ENCODE measurements around the gene ADCY3. TPM values are rescaled to one million over a fixed set of nuclear protein-coding genes. Genes with fewer than 3 reads are reported as not detected.

Gene ADCY3
- total and polyA plus RNA-seq, 9 of the 15 experiments (the other 6 are each of a cell fraction or from before 2014, with no cell fraction given): 1.5 to 54.8 (median 26.3) TPM

GRCh38 chr2:24860631-24861030 is 59.4 kb downstream of the ADCY3 start (continued):
- TF ChIP-seq BMI1 (IDR thresholded peaks at IDR 0.05; ENCODE audit: low read length): no peak
- TF ChIP-seq RAD21 (CRISPR knock-in tag; conservative IDR thresholded peaks at IDR 0.05 in 1 of 2, IDR thresholded peaks at IDR 0.05 in 1 of 2): no peak

- ATAC-seq (no peak), FAIRE-seq (no peak), DNase-seq (ENCODE audit: extremely low read depth in 1 of 4, low spot score in 3 of 4) (no peak)
- ChIA-PET POLR2A (no interaction called here), CTCF (ENCODE audit: low intra/inter-chr PET ratio) (no interaction called here)
- H3K79me2 ChIP-seq (ENCODE audit: control insufficient read depth, insufficient read depth, low read length): no peaks in the 10 kb centered on the region
- no peak overlapping the region for H3K4me2 ChIP-seq (ENCODE audit: insufficient read depth, low read length)
- in situ Hi-C loops (cut with MboI) (no loop called here), intact Hi-C loops (cut with micrococcal nuclease) (loop anchor here (10.0 kb wide), 1 partner anchor 115 kb away; the partner anchor contains the start of gene DNAJC27)
- H3K9me3 ChIP-seq (replicated peaks; ENCODE audit: control insufficient read depth, insufficient read depth, low read depth, low read length): no peaks in the 10 kb centered on the region
- H3K9me1 ChIP-seq (ENCODE audit: control insufficient read depth, insufficient read depth, low read length): no peaks in the 10 kb centered on the region
- BruUV-seq (replicated peaks): no TSS peak
- no peak overlapping the region for H2AFZ ChIP-seq (ENCODE audit: low read depth, low read length)
- no peak overlapping the region for H3K27ac ChIP-seq (ENCODE audit: extremely low read depth, low read depth, low read length)
- 93% methylated on average over 12 of the region's 15 CpGs for WGBS (ENCODE audit: insufficient coverage, low coverage, missing lambda C conversion rate)
- no peak overlapping the region for H3K4me3 ChIP-seq
- no peak overlapping the region; a peak in 1 of 4 replicates for H3K9ac ChIP-seq (ENCODE audit: insufficient read depth in 1 of 2, low read depth in 2 of 2, low read length in 2 of 2)
- H4K20me1 ChIP-seq (replicated peaks; ENCODE audit: control insufficient read depth, insufficient read depth, low read length): no peaks in the 10 kb centered on the region
- TF ChIP-seq BCL6 (CRISPR knock-in tag; IDR thresholded peaks at IDR 0.05): no peak
- TF ChIP-seq COPS2 (conservative IDR thresholded peaks at IDR 0.05): no peak
- no peak for TF ChIP-seq ZNF12 (CRISPR knock-in tag; IDR thresholded peaks at IDR 0.05)
- no peak for TF ChIP-seq ARID3A (IDR thresholded peaks at IDR 0.05; ENCODE audit: borderline replicate concordance, low read depth, low read length)
- no peak for TF ChIP-seq SIN3A (IDR thresholded peaks at IDR 0.05; ENCODE audit: borderline replicate concordance in 2 of 2, control insufficient read depth in 1 of 2, low read depth in 2 of 2, low read length in 2 of 2)
- no peak for TF ChIP-seq ARHGAP35 (IDR thresholded peaks at IDR 0.05; ENCODE audit: partially characterized antibody)
- H3K36me3 ChIP-seq (ENCODE audit: control insufficient read depth, insufficient read depth, low read length): peaks cover 4% of the 10 kb centered on the region; the same call in 2 of the 3 replicates
- H3K27me3 ChIP-seq (ENCODE audit: control insufficient read depth in 2 of 2, insufficient read depth in 2 of 2, low read length in 2 of 2): no peaks in the 10 kb centered on the region
- no peaks in the 10 kb centered on the region; a peak in 1 of 5 replicates for H3K4me1 ChIP-seq (replicated peaks in 1 of 2; ENCODE audit: control insufficient read depth in 2 of 2, insufficient read depth in 2 of 2, low read length in 2 of 2)
Observed at GRCh38 chr2:24859968-24860600, 60.0 kb downstream of the ADCY3 start.
